ENCODE results near the gene RNF115.
"Not testable (repeated sequence)": the region's sequence is repeated elsewhere in the genome, so short reads cannot be mapped to it uniquely, and the experiment has no call there.

Gene RNF115

DNA sequence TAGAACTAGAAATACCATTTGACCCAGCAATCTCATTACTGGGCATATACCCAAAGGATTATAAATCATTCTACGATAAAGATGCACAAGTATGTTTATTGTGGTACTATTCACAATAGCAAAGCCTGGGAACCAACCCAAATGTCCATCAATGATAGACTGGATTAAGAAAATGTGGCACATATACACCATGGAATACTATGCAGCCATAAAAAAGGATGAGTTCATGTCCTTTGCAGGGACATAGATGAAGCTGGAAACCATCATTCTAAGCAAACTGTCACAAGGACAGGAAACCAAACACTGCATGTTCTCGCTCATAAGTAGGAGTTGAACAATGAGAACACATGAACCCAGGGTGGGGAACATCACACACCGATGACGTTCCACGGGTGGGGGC lies 97.7 kb downstream of the RNF115 start:
- DNase-seq, result not testable (repeated sequence)

- DNase-seq, result peak; percentile 78
Measured at GRCh38 chr1:145720878-145721671, 102.8 kb downstream of the RNF115 start.

DNA sequence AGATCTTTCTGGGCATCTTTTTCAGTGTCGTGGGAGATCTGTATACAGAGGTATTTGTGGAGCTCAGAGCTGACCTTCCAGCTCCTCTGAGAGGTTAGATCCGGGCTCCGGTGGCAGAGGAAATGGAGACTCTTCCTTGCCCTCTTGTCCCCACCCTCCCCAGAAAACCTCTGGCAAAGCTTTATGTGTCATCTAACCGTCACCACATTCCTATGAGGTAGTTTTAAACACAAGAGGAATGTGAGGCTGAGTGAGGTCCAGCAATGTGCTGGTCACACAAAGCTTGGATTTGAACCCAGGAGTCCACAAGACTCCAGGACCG lies 103.4 kb downstream of the RNF115 start:
- no peak for DNase-seq

DNA sequence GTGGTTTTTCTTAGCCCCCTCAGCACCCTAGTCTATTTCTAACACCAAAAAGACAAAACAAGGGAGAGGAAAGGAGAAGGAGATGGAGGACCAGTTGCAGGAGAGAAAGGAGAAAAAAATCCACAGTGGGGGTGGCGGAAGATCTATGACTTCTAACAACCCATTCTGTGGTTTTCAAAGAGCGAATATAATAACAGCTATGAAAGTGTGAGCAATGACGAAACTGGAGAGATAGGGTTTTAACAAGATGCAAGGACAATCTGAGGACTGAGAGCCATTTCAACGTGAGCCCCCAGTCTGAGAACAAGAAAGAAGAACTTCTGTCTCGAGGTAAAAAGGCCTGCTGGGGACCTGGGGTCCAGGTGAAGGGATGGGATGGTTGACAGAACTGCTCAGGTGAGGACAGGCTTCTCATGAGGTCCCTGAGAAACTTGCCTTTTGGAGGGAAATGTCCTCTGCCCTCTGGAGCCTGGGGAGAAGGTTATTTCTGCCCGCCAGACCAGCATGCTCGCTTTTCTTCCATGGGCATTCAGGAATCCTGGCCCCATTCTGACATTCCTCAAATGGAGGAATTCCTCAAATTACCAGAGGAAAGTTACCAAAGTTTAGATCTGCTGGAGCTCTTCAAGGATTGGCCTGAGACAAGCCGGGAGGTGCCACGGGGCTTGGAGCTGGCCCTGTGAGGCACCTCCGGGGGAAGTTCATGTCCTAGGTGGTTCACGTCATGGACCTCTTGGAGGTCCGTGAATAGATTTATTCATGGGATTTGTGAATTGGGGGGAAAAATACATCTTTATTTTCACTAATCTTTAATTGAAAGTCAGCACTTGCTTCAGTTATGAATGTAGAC lies 104.4 kb downstream of the RNF115 start, which contains the start of gene CD160:
Gene CD160, plus strand, starts transcription at position 270 of the 850 bp plus-strand sequence. CDS start 8,829 bp downstream, outside the sequence.
- peak; percentile 30 for DNase-seq

DNA sequence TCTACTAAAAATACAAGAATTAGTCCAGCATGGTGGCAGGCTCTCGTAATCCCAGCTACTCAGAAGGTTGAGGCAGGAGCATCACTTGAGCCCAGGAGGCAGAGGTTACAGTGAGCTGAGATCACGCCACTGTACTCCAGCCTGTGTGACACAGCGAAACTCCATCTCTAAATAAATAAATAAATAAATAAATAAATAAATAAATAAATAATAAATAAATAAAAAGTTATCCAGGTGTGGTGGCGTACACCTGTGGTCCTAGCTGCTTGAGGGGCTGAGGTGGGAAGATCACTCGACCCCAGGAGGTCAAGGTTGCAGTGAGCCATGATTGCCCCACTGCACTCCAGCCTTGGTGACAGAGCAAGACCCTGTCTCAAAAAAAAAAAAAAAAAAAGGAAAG lies 105.4 kb downstream of the RNF115 start:
- DNase-seq, result not testable (repeated sequence)

GRCh38 chr1:145717833-145718232 lies 106.1 kb downstream of the RNF115 start:
- no peak for DNase-seq

DNA sequence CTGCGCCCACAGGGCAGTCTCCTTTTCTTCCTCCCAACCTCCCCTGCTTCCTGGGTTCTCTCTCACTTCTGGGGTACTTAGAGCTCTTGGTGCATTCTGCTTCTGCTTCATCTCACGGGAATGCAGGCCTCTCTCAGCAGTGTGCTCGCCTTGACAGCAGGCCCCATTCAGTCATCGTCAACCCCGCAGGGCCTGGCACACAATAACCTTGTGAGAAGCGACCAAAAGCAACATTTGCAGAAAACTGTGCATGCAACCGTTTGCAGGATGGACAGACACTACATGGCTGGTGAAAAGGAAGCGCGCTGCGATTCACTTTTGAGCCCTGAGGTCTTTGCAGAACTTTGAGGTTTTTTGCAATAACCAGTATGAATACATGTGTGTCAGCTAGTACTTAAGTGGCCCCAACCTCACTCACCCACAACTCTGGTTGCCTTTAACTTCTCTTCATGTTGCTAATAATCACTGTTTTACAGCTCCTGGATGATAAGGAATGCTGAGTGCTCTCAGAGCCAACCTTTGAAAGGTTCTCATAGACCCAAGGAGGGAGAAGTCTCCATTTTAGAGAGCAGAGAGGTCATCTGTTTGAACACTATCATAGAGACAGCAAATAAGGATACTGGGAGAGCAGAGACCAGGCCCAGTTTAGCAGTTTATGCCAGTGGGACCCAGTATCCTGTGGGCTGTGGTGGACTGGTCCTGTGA lies 107.1 kb downstream of the RNF115 start:
- DNase-seq, result no peak

- no peak for DNase-seq
Measured at GRCh38 chr1:145714524-145715111, 109.3 kb downstream of the RNF115 start.

- DNase-seq, result no peak
Measured at GRCh38 chr1:145711213-145711651, 112.7 kb downstream of the RNF115 start.

- no peak for DNase-seq
Measured at GRCh38 chr1:145710291-145711027, 113.4 kb downstream of the RNF115 start.

- DNase-seq, result no peak
Measured at GRCh38 chr1:145708063-145708462, 115.8 kb downstream of the RNF115 start.

DNA sequence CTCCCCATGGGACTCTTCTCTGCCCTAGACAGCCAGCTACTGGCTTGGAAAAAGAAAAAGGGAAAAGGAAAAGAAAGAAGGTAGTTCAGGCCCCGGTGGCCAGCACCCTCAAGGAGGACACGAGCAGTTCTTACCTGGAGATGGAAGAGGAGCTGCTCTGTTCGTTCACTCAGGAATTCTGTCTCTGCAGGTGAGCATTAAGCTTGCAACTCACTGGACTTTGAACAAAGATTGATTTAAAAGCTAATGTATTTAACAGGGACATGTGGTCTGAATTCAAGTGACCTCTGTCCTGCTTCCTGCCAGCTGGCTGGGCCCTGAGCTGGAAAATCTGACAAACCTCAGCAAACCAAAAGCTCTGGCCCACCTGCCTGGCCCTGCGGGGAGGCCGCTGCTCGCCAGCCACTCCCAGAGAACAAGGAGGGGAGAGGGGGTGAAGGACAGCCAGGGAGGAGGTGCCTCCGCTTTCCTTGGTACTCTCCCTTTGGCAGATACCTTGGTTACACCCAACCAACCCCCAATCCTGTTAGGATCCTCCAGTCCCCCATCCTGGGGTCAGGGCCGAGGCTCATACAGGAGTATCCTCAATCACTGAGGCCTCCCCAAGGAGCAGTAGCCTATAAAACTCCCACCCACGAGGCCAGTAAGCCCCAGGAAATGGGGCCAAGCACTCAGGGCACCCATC lies 116.6 kb downstream of the RNF115 start, which contains the start of gene PDZK1:
Gene PDZK1, minus strand, starts transcription at position 186 of the 685 bp plus-strand sequence. CDS start 19,347 bp downstream, outside the sequence.
- DNase-seq, result no peak

DNA sequence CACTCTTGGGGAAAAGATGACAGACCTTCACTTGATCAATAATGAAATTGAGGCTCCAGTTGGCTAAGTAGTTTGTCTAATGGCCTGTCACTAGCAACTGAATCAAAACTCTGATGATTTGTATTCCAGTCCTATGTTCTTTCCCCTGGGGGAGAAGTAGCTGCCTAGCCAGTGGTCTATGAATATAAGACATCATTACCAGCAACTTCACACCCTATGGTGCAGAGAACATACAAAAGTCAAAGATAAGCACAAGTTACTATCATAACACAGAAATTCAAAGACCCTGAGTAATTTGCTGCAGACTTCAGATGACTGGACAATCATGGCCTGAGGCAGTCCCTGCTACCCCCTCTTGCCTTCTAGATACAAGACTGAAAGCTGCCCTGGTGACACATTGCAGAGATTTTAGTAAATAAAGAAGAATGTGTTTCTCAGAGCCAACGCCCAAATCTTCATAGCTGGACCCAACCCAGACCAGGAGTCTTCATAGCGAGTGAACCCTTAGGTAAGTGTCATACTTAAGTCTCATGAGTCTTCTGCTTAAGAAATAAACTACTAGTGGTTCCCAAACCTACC lies 117.7 kb downstream of the RNF115 start:
- DNase-seq, result no peak

GRCh38 chr1:145705622-145706021 lies 118.3 kb downstream of the RNF115 start:
- no peak for DNase-seq

DNA sequence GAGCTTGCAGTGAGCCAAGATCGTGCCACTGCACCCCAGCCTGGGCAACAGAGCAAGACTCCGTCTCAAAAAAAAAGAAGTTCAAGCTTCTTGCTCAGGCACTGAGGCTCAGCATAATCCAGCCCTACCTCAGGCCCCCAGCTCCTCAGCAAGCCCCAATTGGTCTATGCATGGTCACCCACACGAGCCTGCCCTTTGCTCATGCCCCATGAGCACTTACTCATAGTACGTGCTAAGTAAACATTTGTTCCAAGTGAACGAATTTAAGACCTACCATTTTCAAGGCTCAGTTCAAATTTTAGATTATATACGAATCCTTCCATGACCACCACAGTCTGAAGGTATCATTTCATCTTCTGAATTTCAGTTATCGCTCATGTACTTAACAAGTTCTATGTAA lies 121.1 kb downstream of the RNF115 start:
- no peak for DNase-seq

DNA sequence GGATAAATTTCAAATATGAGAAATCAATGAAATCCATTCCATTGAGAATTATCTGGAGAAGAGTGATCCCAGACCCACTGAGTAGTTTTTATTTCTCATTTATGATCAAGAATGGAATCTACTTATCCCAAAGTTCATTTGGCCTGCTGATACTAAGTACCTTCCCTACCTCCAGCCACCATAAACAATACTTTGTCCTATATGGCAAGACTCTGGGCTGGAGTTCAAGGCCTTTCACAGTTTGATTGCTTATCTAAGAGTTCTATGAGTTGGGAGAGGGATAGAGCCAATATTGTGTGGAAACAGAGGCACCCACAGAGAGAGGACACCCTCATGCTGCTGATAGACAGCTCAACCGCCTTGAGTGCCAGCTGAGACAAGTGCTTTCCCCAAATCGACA lies 121.8 kb downstream of the RNF115 start:
- no peak for DNase-seq

DNA sequence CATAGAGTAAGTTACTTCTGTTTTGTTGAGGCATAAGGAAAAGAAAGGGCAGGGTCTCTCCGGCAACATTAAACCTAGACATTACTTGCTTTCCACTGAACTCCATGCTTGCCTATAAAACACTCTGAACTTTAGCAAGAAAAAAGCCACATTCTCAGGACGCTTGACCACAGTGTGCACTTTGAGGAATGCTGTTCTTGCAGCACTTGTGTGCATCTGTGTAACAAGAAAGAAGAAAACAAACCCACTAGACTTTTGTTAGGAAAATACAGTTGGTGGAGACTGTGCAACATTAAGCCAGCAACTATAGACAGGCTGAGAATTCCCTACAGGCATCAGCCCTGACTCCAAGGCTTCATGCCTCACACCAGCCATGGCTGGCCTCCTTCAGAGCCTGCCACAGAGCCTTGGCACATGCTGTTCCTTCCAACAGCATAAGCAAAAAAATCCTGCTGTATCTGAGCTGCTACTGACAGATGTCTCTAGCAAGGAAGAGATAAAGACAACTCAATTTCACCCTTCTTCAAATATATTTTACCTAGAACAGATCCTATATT lies 122.5 kb downstream of the RNF115 start:
- no peak for DNase-seq

DNA sequence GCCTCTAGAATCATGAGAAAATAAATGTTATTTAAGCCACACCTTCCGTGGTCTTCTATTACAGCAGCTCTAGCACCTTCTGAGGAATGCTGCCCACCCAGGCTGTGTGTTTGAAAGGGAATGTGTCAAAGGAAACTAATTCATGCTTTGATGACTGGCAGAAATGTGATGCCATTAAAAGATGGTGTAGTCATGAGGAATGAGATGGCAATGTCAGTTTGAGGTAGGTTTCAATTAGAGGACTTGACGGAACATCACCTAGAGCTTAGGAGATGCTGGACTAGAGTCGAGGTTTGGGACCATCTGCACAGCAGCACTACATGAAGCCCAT lies 127.3 kb downstream of the RNF115 start:
- DNase-seq, result no peak

- no peak for DNase-seq
Measured at GRCh38 chr1:145695821-145696629, 127.9 kb downstream of the RNF115 start.
